Peyer's patch (tissue), 4 donors: ENCODE results near the gene NFIB. TPM values are rescaled to one million over a fixed set of nuclear protein-coding genes. Genes with fewer than 3 reads are reported as not detected.

Experiments used
- DNase-seq, 3 donors: peaks; one replicate each; pipeline ENCODE4 v3.0.0-alpha.2; 2017 to 2019
- H3K27ac ChIP-seq, 4 donors: fragments of 200-600 bp; sonication (generic); one replicate each; pipeline ENCODE4 v1.5.1; 2016 to 2019
- H3K27me3 ChIP-seq, 2 donors: fragments of 200-600 bp; sonication (generic); one replicate each; pipeline ENCODE4 v1.5.1; 2019
- H3K36me3 ChIP-seq, 3 donors: fragments of 200-600 bp; sonication (generic); one replicate each; pipeline ENCODE4 v1.5.1; 2016 to 2019
- H3K4me1 ChIP-seq, 4 donors: fragments of 200-600 bp; sonication (generic); one replicate each; pipeline ENCODE4 v1.5.1; 2016 to 2019
- H3K4me3 ChIP-seq, 4 donors: fragments of 200-600 bp; sonication (generic); 1 replicate in 3 of 4; 2 replicates in 1 of 4; pipeline ENCODE4 v1.5.1; 2016 to 2019; ENCODE audit warnings: mild to moderate bottlenecking in 1 of 4
- H3K9me3 ChIP-seq, 4 donors: fragments of 200-600 bp; sonication (generic); one replicate each; pipeline ENCODE4 v1.5.1; 2016 to 2019; ENCODE audit warnings: mild to moderate bottlenecking in 1 of 4
- POLR2A ChIP-seq, 2 donors: fragments of 450-650 bp; IDR thresholded peaks; one replicate each; pipeline ENCODE4 v1.5.1; 2017; ENCODE audit warnings: antibody characterized with exemption in 2 of 2, mild to moderate bottlenecking in 2 of 2, moderate library complexity in 2 of 2
- total RNA-seq, 4 donors: library from RNA; depleted of rRNA; stranded (reverse); fragments of >200 nt; gene quantifications; one replicate each; pipeline ENCODE4 v1.1.0, GENCODE V29; 2016
- TF ChIP-seq, protein P1 (sequence below), 6 experiments: fragments of 450-650 bp in 4 of 6; fragments of 200-600 bp in 2 of 6; sonication (generic) in 1 of 6; IDR thresholded peaks; one replicate each; pipeline ENCODE4 v1.5.1; 2017 to 2019; ENCODE audit warnings: antibody characterized with exemption in 6 of 6, mild to moderate bottlenecking in 3 of 6, moderate library complexity in 1 of 6

NFIB gene
- total RNA-seq, 4 donors from 2014 or later = 89.7 to 229 (median 159) TPM

DNA sequence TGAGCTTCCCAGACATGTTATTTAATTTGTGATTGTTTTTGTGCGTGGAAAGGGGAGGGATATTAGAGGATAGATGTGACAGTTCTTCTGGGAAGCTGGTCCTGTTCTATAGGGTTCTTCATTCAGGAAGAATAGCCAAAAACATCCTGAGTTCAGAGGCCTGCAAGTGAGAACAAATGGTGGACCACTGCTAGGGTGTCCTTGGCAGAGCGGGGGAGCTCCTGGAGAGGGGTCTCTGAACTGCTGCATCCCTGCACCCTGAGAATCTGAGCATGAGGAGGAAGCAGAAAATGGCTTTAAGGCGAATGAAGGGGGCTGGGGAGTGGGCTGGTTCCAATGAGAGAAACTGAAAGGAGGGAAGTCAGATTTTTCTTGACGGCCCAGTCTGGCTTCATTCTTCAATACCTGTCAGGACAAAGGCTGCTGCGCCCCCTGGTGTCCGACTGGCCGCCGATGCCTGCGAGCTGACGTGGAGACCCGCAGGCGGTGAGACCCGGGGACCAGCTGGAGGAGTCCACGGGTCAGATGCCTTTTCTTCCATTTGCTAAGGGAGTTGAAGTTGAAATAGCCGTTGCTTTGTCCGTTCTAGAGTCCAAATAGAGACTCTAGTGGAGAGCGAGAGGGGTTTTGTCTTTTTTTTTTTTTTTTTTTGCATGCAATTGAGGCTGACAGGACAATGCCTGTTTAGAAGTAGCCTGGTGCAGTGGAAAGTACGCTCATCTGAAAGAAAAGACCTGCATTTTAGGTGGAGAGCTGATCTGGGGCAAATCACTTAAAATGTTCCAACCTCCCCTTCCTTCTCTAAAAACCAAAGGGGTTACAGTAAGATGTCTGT, 39.5 kb upstream of the NFIB start:
- DNase-seq = peak; percentile 66 to 94 (median 92)
- Histone ChIP-seq H3K36me3 (no peaks in the 10 kb centered on the region), H3K9me3 (no peaks in the 10 kb centered on the region), H3K4me1 (peaks cover 0 to 15% (median 0%) of the 10 kb centered on the region in 4 donors), H3K4me3 (no peak overlapping the region), H3K27me3 (peaks cover 0 to 20% of the 10 kb centered on the region in 2 donors), H3K27ac (peak overlapping the region in 1 of 4 donors; percentile 40)
- TF ChIP-seq, protein P1, sequence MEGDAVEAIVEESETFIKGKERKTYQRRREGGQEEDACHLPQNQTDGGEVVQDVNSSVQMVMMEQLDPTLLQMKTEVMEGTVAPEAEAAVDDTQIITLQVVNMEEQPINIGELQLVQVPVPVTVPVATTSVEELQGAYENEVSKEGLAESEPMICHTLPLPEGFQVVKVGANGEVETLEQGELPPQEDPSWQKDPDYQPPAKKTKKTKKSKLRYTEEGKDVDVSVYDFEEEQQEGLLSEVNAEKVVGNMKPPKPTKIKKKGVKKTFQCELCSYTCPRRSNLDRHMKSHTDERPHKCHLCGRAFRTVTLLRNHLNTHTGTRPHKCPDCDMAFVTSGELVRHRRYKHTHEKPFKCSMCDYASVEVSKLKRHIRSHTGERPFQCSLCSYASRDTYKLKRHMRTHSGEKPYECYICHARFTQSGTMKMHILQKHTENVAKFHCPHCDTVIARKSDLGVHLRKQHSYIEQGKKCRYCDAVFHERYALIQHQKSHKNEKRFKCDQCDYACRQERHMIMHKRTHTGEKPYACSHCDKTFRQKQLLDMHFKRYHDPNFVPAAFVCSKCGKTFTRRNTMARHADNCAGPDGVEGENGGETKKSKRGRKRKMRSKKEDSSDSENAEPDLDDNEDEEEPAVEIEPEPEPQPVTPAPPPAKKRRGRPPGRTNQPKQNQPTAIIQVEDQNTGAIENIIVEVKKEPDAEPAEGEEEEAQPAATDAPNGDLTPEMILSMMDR (IDR thresholded peaks at IDR 0.05) = peak in 4 of 6 experiments; percentile 69 to 89 (median 86)
- no peak for TF ChIP-seq POLR2A (IDR thresholded peaks at IDR 0.05)

- Histone ChIP-seq H3K36me3 (no peaks in the 10 kb centered on the region), H3K27ac (no peak overlapping the region), H3K27me3 (peaks cover 0 to 28% of the 10 kb centered on the region in 2 donors), H3K4me3 (no peak overlapping the region), H3K9me3 (no peaks in the 10 kb centered on the region), H3K4me1 (peaks cover 0 to 24% (median 0%) of the 10 kb centered on the region in 4 donors)
- DNase-seq = no peak
- no peak for TF ChIP-seq POLR2A (IDR thresholded peaks at IDR 0.05)
Measured at GRCh38 chr9:14352503-14352902, 38.6 kb upstream of the NFIB start.

DNA sequence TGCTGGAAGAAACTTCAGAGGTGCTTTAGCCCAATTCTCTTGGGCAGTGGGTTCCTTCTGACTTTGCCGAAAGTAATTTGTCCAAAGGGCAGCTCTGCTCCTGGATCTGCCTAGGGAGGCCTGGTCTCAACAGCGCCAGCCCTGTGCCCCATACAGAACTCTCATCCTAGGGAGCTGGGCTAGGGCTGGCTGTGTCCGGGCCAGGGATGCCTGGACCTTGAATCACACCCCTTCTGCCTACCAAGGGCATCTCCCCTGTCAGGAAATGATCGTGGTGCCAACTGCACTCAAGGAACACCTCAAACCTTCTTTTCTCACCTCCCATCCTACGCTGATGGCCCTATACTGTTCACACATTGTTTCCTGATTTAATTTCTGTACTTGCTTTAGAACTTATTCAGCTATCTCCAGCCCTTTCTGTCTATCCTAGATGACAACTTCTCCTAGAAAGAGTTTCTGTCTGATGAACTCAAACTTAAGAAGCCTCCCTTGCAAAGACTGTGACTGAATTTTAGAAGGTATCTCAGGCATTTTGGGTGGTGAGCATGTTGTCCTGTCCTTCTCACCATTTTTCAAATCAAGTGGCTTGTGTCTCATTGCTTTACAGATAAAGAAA, 37.4 kb upstream of the NFIB start:
- no peak for DNase-seq
- H3K27ac ChIP-seq = no peak overlapping the region

DNA sequence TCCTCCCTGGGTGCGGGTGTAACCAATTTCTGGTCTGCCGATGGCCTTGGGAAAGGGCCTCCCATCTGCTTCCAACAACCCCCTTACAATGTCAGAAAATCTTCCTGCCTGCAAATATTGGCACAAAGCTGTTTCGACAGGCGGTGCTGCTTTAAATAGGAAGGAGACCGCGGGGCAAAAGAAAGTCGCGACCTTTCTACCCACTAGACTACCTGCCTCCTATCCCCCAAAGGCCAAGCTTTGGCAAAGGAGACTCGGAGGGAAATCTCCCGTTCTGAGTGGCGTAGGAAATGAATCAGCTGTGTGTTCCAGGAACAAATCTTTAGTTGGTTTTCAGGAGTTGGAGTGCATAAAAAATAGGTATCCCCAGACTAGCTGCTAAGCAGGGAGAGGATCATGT, 36.8 kb upstream of the NFIB start:
- Histone ChIP-seq H3K4me1 (peaks cover 0 to 41% (median 0%) of the 10 kb centered on the region in 4 donors), H3K9me3 (no peaks in the 10 kb centered on the region), H3K4me3 (no peak overlapping the region), H3K27me3 (peaks cover 0 to 37% of the 10 kb centered on the region in 2 donors), H3K36me3 (no peaks in the 10 kb centered on the region), H3K27ac (no peak overlapping the region)
- DNase-seq = no peak
- TF ChIP-seq, protein P1 (IDR thresholded peaks at IDR 0.05) = no peak
- TF ChIP-seq POLR2A (IDR thresholded peaks at IDR 0.05) = no peak

More for the DNA sequence above, 37.4 kb upstream of the NFIB start:
- TF ChIP-seq, protein P1 (IDR thresholded peaks at IDR 0.05) = no peak
- no peak for TF ChIP-seq POLR2A (IDR thresholded peaks at IDR 0.05)
- Histone ChIP-seq H3K27me3 (peaks cover 0 to 32% of the 10 kb centered on the region in 2 donors), H3K9me3 (no peaks in the 10 kb centered on the region), H3K36me3 (no peaks in the 10 kb centered on the region), H3K4me3 (no peak overlapping the region), H3K4me1 (peaks cover 0 to 36% (median 0%) of the 10 kb centered on the region in 4 donors)

- peaks cover 0 to 44% (median 0%) of the 10 kb centered on the region in 4 donors for H3K4me1 ChIP-seq
- H3K36me3 ChIP-seq = no peaks in the 10 kb centered on the region
- H3K9me3 ChIP-seq = no peaks in the 10 kb centered on the region
- peak overlapping the region in 1 of 4 donors; percentile 40 for H3K27ac ChIP-seq
- H3K27me3 ChIP-seq = peaks cover 0 to 42% of the 10 kb centered on the region in 2 donors
- TF ChIP-seq, protein P1 (IDR thresholded peaks at IDR 0.05) = no peak
- TF ChIP-seq POLR2A (IDR thresholded peaks at IDR 0.05) = no peak
- H3K4me3 ChIP-seq = no peak overlapping the region
- no peak for DNase-seq
Measured at GRCh38 chr9:14350349-14350728, 36.4 kb upstream of the NFIB start.
